Left lung (tissue), 10 donors: Measurements from ENCODE around the gene RPRD2. TPM values are rescaled to one million over a fixed set of nuclear protein-coding genes. Genes with fewer than 3 reads are reported as not detected.

Source experiments
- ATAC-seq: fragments of 200-7000 bp; cut with Tn5 transposase; one replicate; pipeline ENCODE4 v1.9.1; 2020; ENCODE audit warnings: moderate library complexity
- DNase-seq, 4 donors: peaks; one replicate each; pipeline ENCODE4 v3.0.0-alpha.2; 2013 to 2020
- H3K27ac ChIP-seq, 2 donors: fragments of 200-600 bp; sonication (generic) in 1 of 2; one replicate each; pipeline versions ENCODE4 v1.5.0 to v1.8.0; 2020 to 2021
- H3K27me3 ChIP-seq, 2 donors: fragments of 200-600 bp; sonication (generic) in 1 of 2; one replicate each; pipeline versions ENCODE4 v1.5.0 to v1.8.0; 2020 to 2021
- H3K36me3 ChIP-seq, 2 donors: fragments of 200-600 bp; sonication (generic) in 1 of 2; one replicate each; pipeline versions ENCODE4 v1.5.0 to v1.8.0; 2020 to 2021
- H3K4me1 ChIP-seq, 2 donors: fragments of 200-600 bp; one replicate each; pipeline ENCODE4 v1.8.0; 2021
- H3K4me3 ChIP-seq, 2 donors: fragments of 200-600 bp; sonication (generic) in 1 of 2; one replicate each; pipeline versions ENCODE4 v1.5.0 to v1.8.0; 2020 to 2021; ENCODE audit warnings: mild to moderate bottlenecking in 1 of 2
- H3K9me3 ChIP-seq, 2 donors: fragments of 200-600 bp; sonication (generic) in 1 of 2; one replicate each; pipeline versions ENCODE4 v1.5.0 to v1.8.0; 2020 to 2021
- CTCF ChIP-seq, 2 donors: fragments of 200-600 bp; sonication (generic) in 1 of 2; IDR thresholded peaks; one replicate each; pipeline versions ENCODE4 v1.5.0 to v1.8.0; 2021; ENCODE audit warnings: antibody characterized with exemption in 2 of 2
- intact Hi-C, 2 donors: fragments of 100-400 bp; cut with DNase I; formaldehyde crosslinking; loops; one replicate each; pipeline versions ENCODE4 v1.11.2 to v1.14.2; 2022
- polyA plus RNA-seq, 6 donors: library from polyadenylated mRNA; unstranded; fragments of 120-200 nt; gene quantifications; one replicate each; pipeline ENCODE4 v1.2.1, GENCODE V29; 2013; ENCODE audit not compliant: insufficient read length in 6 of 6
- total RNA-seq, 2 donors: library from RNA; stranded (reverse); fragmentation: NEBNext Ultra II Directional; extraction: Animal tissue kit (Norgen Biotek cat#: 25700); gene quantifications; one replicate each; pipeline ENCODE4 v1.2.1, GENCODE V29; 2021
- donor health status: DM: no; HTN: yes; CAD: no.
- donor health status: DM: no; HTN: no; CAD: no.

RPRD2 gene
- total and polyA plus RNA-seq, 8 donors: 26.2 to 43.8 (median 42.3) TPM

- DNase-seq: no peak
- ATAC-seq: no peak
- Histone ChIP-seq H3K4me1 (no peaks in the 10 kb centered on the region), H3K36me3 (peaks cover 0 to 46% of the 10 kb centered on the region in 2 donors), H3K9me3 (no peaks in the 10 kb centered on the region), H3K27me3 (no peaks in the 10 kb centered on the region), H3K4me3 (no peak overlapping the region), H3K27ac (no peak overlapping the region)
- TF ChIP-seq CTCF (IDR thresholded peaks at IDR 0.05): no peak
- intact Hi-C loops: no loop called here
Observed at GRCh38 chr1:150441121-150441520, 77.2 kb downstream of the RPRD2 start.

- Histone ChIP-seq H3K4me3 (no peak overlapping the region), H3K27me3 (no peaks in the 10 kb centered on the region), H3K9me3 (no peaks in the 10 kb centered on the region), H3K27ac (no peak overlapping the region), H3K36me3 (peaks cover 0 to 68% of the 10 kb centered on the region in 2 donors), H3K4me1 (no peaks in the 10 kb centered on the region)
- ATAC-seq (no peak), DNase-seq (no peak)
- intact Hi-C loops: no loop called here
- no peak for TF ChIP-seq CTCF (IDR thresholded peaks at IDR 0.05)
Observed at GRCh38 chr1:150444232-150444631, 80.3 kb downstream of the RPRD2 start.

- H3K36me3 ChIP-seq: peaks cover 0 to 54% of the 10 kb centered on the region in 2 donors
- no peak for ATAC-seq
- H3K9me3 ChIP-seq: no peaks in the 10 kb centered on the region
- intact Hi-C loops: no loop called here
- H3K27ac ChIP-seq: no peak overlapping the region
- no peak overlapping the region for H3K4me3 ChIP-seq
- H3K27me3 ChIP-seq: no peaks in the 10 kb centered on the region
- TF ChIP-seq CTCF (IDR thresholded peaks at IDR 0.05): no peak
- no peak for DNase-seq
- H3K4me1 ChIP-seq: no peaks in the 10 kb centered on the region
Observed at GRCh38 chr1:150456146-150456647, 92.2 kb downstream of the RPRD2 start.

GRCh38 chr1:150464422-150464826 lies 100.5 kb downstream of the RPRD2 start:
- Histone ChIP-seq H3K4me1 (no peaks in the 10 kb centered on the region), H3K27ac (no peak overlapping the region), H3K4me3 (no peak overlapping the region), H3K27me3 (no peaks in the 10 kb centered on the region), H3K36me3 (peaks cover 0 to 80% of the 10 kb centered on the region in 2 donors), H3K9me3 (no peaks in the 10 kb centered on the region)
- peak in 3 of 4 donors; percentile 43 to 51 (median 46) for DNase-seq
- peak; percentile 90 for ATAC-seq
- intact Hi-C loops: no loop called here
- TF ChIP-seq CTCF (IDR thresholded peaks at IDR 0.05): peak; percentile 65 to 66

- no peak overlapping the region for H3K4me3 ChIP-seq
- H3K27ac ChIP-seq: no peak overlapping the region
- no peaks in the 10 kb centered on the region for H3K9me3 ChIP-seq
- H3K4me1 ChIP-seq: no peaks in the 10 kb centered on the region
- peaks cover 0 to 79% of the 10 kb centered on the region in 2 donors for H3K36me3 ChIP-seq
- intact Hi-C loops: no loop called here
- ATAC-seq (no peak), DNase-seq (no peak)
- TF ChIP-seq CTCF (IDR thresholded peaks at IDR 0.05): no peak
- no peaks in the 10 kb centered on the region for H3K27me3 ChIP-seq
Observed at GRCh38 chr1:150466964-150467363, 103.0 kb downstream of the RPRD2 start.
